Coronary artery (tissue), 2 donors: ENCODE results near the gene AIMP1.

Experiments
- DNase-seq: peaks from one replicate; pipeline ENCODE4 v3.0.0-alpha.2; 2017; ENCODE audit warnings: low spot score
- H3K27ac ChIP-seq, 2 donors: fragments of 200-600 bp; sonication (generic); one replicate each; pipeline ENCODE4 v1.5.1; 2016 to 2019
- H3K4me3 ChIP-seq: fragments of 200-600 bp; sonication (generic); 2 replicates; pipeline ENCODE4 v1.5.1; 2016; ENCODE audit warnings: mild to moderate bottlenecking, moderate library complexity
- CTCF ChIP-seq: fragments of 200-600 bp; sonication (generic); IDR thresholded peaks from one replicate; pipeline ENCODE4 v1.5.1; 2019; ENCODE audit warnings: antibody characterized with exemption

Gene AIMP1

GRCh38 chr4:106301393-106302061 is 14.8 kb upstream of the AIMP1 start:
- H3K27ac ChIP-seq, result no peak overlapping the region
- TF ChIP-seq CTCF, result no peak
- H3K4me3 ChIP-seq, result no peak overlapping the region
- no peak for DNase-seq

- DNase-seq, result no peak
- TF ChIP-seq CTCF, result no peak
- no peak overlapping the region for H3K27ac ChIP-seq
- H3K4me3 ChIP-seq, result no peak overlapping the region
Measured at GRCh38 chr4:106302062-106302438, 14.3 kb upstream of the AIMP1 start.

GRCh38 chr4:106303548-106304281 is 12.6 kb upstream of the AIMP1 start:
- no peak for DNase-seq
- H3K27ac ChIP-seq, result no peak overlapping the region
- H3K4me3 ChIP-seq, result no peak overlapping the region
- TF ChIP-seq CTCF, result no peak

- Histone ChIP-seq H3K27ac (no peak overlapping the region), H3K4me3 (no peak overlapping the region)
- DNase-seq, result no peak
- no peak for TF ChIP-seq CTCF
Measured at GRCh38 chr4:106304632-106305031, 11.7 kb upstream of the AIMP1 start.

- Histone ChIP-seq H3K4me3 (no peak overlapping the region), H3K27ac (no peak overlapping the region)
- no peak for TF ChIP-seq CTCF
- no peak for DNase-seq
Measured at GRCh38 chr4:106305435-106306055, 10.8 kb upstream of the AIMP1 start.

GRCh38 chr4:106306561-106306960 is 9.8 kb upstream of the AIMP1 start:
- Histone ChIP-seq H3K27ac (no peak overlapping the region), H3K4me3 (no peak overlapping the region)
- no peak for DNase-seq
- no peak for TF ChIP-seq CTCF
